Nephron progenitor cell (in vitro differentiated cells): Measurements from ENCODE around the gene SPTLC2.
A peak's percentile ranks its signal among the peaks of the same experiment; 100 is the strongest.

Source experiments
- DNase-seq: peaks from one replicate; pipeline ENCODE4 v3.0.0; 2021
- H3K27ac Mint-ChIP-seq: 2 replicates; pipeline ENCODE4 v1.8.0; 2021; ENCODE audit warnings: mild to moderate bottlenecking, moderate library complexity, mixed read lengths
- H3K27me3 Mint-ChIP-seq: 2 replicates; pipeline ENCODE4 v1.8.0; 2021; ENCODE audit warnings: mild to moderate bottlenecking, low read depth, mixed read lengths; ENCODE audit not compliant: poor library complexity
- H3K36me3 Mint-ChIP-seq: 2 replicates; pipeline ENCODE4 v1.8.0; 2021; ENCODE audit warnings: low read depth, mixed read lengths
- H3K4me1 Mint-ChIP-seq: 2 replicates; pipeline ENCODE4 v1.8.0; 2021; ENCODE audit warnings: mixed read lengths
- H3K4me3 Mint-ChIP-seq: 2 replicates; pipeline ENCODE4 v1.8.0; 2021; ENCODE audit warnings: mild to moderate bottlenecking, moderate library complexity, mixed read lengths
- H3K9me3 Mint-ChIP-seq: 2 replicates; pipeline ENCODE4 v1.8.0; 2021; ENCODE audit warnings: mild to moderate bottlenecking, moderate library complexity, mixed read lengths
- CTCF ChIP-seq: fragments of 200-600 bp; sonication (generic); IDR thresholded peaks from 2 replicates; pipeline ENCODE4 v1.5.0; 2021; ENCODE audit warnings: antibody characterized with exemption

The SPTLC2 gene

GRCh38 chr14:77488558-77488957 is 127.9 kb downstream of the SPTLC2 start:
- no peak for DNase-seq
- Mint-ChIP-seq H3K27ac (peak overlapping the region; percentile 77), H3K27me3 (peaks cover 3% of the 10 kb centered on the region), H3K4me3 (no peak overlapping the region), H3K4me1 (peaks cover 35% of the 10 kb centered on the region), H3K9me3 (no peaks in the 10 kb centered on the region), H3K36me3 (no peaks in the 10 kb centered on the region)
- no peak for TF ChIP-seq CTCF

GRCh38 chr14:77485901-77486678 is 130.3 kb downstream of the SPTLC2 start:
- Mint-ChIP-seq H3K9me3 (no peaks in the 10 kb centered on the region), H3K4me3 (no peak overlapping the region), H3K36me3 (no peaks in the 10 kb centered on the region), H3K27me3 (peaks cover 7% of the 10 kb centered on the region), H3K4me1 (peaks cover 57% of the 10 kb centered on the region), H3K27ac (peak overlapping the region; percentile 42)
- no peak for DNase-seq
- TF ChIP-seq CTCF = no peak

- Mint-ChIP-seq H3K36me3 (no peaks in the 10 kb centered on the region), H3K27ac (no peak overlapping the region), H3K4me1 (peaks cover 57% of the 10 kb centered on the region), H3K4me3 (no peak overlapping the region), H3K27me3 (peaks cover 7% of the 10 kb centered on the region), H3K9me3 (no peaks in the 10 kb centered on the region)
- TF ChIP-seq CTCF = no peak
- no peak for DNase-seq
Observed at GRCh38 chr14:77485256-77485655, 131.2 kb downstream of the SPTLC2 start.

GRCh38 chr14:77482422-77482821 is 134.0 kb downstream of the SPTLC2 start:
- H3K4me3 Mint-ChIP-seq = no peak overlapping the region
- no peak for TF ChIP-seq CTCF
- no peaks in the 10 kb centered on the region for H3K36me3 Mint-ChIP-seq
- no peak for DNase-seq
- H3K4me1 Mint-ChIP-seq = peaks cover 47% of the 10 kb centered on the region
- peaks cover 8% of the 10 kb centered on the region for H3K27me3 Mint-ChIP-seq
- H3K9me3 Mint-ChIP-seq = no peaks in the 10 kb centered on the region
- peak overlapping the region; percentile 72 for H3K27ac Mint-ChIP-seq

GRCh38 chr14:77478796-77479195 is 137.6 kb downstream of the SPTLC2 start:
- Mint-ChIP-seq H3K36me3 (no peaks in the 10 kb centered on the region), H3K9me3 (no peaks in the 10 kb centered on the region), H3K27ac (no peak overlapping the region), H3K4me1 (peaks cover 52% of the 10 kb centered on the region), H3K4me3 (no peak overlapping the region), H3K27me3 (peaks cover 13% of the 10 kb centered on the region)
- no peak for DNase-seq
- TF ChIP-seq CTCF = no peak

- H3K4me3 Mint-ChIP-seq = no peak overlapping the region
- no peak overlapping the region for H3K27ac Mint-ChIP-seq
- no peaks in the 10 kb centered on the region for H3K9me3 Mint-ChIP-seq
- peaks cover 13% of the 10 kb centered on the region for H3K27me3 Mint-ChIP-seq
- no peaks in the 10 kb centered on the region for H3K36me3 Mint-ChIP-seq
- H3K4me1 Mint-ChIP-seq = peaks cover 52% of the 10 kb centered on the region
- TF ChIP-seq CTCF = no peak
- DNase-seq = no peak
Observed at GRCh38 chr14:77478029-77478428, 138.4 kb downstream of the SPTLC2 start.
